ENCODE measurements around the gene PACSIN2. TPM values are rescaled to one million over a fixed set of nuclear protein-coding genes. Genes with fewer than 3 reads are reported as not detected.
"Not testable (repeated sequence)": the region's sequence is repeated elsewhere in the genome, so short reads cannot be mapped to it uniquely, and the experiment has no call there.

Gene PACSIN2
- total RNA-seq, 1 donor from 2014 or later, result 48.6 TPM

- ATAC-seq, result peak; percentile 41
- DNase-seq (ENCODE audit: low spot score), result no peak
- intact Hi-C loops (cut with DNase I), result no loop called here
These were observed 77.6 kb downstream of the PACSIN2 start for GRCh38 chr22:42937164-42937843.

DNA sequence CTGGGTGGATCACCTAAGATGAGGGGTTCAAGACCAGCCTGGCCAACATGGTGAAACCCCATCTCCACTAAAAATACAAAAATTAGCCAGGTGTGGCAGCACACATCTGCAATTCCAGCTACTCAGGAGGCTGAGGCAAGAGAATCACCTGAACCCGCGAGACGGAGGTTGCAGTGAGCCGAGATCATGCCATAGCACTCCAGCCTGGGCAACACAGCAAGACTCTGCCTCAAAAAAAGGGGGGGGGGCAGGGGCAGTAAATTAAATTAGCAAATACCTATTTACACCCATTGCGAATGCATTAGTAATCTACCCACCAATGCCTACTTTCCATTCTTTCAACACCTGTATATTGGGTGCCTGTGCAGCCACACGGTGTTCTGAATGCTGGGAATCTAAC lies 78.3 kb downstream of the PACSIN2 start:
- DNase-seq (ENCODE audit: low spot score); intact Hi-C loops (cut with DNase I); ATAC-seq: not testable (repeated sequence)

- no peak for DNase-seq (ENCODE audit: low spot score)
- intact Hi-C loops (cut with DNase I), result no loop called here
- ATAC-seq, result no peak
These were observed 80.6 kb downstream of the PACSIN2 start for GRCh38 chr22:42934338-42934737.

GRCh38 chr22:42933485-42934091 lies 81.4 kb downstream of the PACSIN2 start:
- intact Hi-C loops (cut with DNase I), result no loop called here
- DNase-seq (ENCODE audit: low spot score), result no peak
- peak; percentile 73 for ATAC-seq

DNA sequence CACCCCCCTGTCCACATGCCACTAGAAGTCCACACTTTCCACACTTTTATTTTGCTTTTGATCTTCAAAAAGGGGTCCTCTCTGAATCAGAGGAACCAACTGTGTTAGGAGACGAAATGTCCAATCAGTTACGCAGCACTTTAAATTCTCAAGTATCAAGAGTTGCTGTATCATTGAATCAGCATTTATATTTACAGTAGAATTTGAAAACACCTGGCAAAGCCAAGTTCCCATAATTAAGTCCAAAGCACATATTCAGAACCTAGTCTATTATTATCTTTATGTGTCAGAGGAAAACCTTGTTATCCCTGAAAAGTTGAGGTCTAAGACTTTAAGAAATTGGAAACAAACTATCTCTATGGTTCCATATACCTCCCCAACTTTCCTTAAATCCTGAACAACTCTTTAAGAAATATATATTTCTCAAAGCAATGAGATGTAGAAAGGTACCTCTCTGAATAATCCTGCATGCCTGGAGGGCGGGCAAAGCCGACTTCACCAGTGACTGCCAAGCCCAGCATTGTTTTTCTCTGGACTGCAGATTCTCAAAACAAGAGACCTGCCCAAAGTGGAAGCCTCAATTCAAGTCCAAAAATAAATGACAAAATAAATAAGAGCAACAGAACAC lies 82.0 kb downstream of the PACSIN2 start:
- ATAC-seq, result no peak
- intact Hi-C loops (cut with DNase I), result no loop called here
- no peak for DNase-seq (ENCODE audit: low spot score)

DNA sequence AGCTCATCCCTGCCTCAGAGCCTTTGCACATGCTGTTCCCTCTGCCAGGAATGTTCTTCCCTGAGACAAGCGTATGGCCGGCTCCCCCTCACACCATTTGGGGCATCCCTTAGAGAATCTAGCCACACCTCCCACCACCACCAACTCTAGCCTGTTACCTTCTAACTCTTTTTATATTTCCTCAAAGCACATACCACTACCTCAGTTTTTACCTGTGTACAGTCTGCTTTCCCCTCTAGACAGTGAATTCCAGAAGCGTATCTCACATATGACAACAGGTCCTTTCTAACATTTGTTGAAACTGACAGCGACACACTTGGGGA lies 82.8 kb downstream of the PACSIN2 start:
- intact Hi-C loops (cut with DNase I), result no loop called here
- ATAC-seq, result no peak
- no peak for DNase-seq (ENCODE audit: low spot score)

- ATAC-seq (peak; percentile 63), DNase-seq (ENCODE audit: low spot score) (no peak)
- intact Hi-C loops (cut with DNase I), result no loop called here
These were observed 83.3 kb downstream of the PACSIN2 start for GRCh38 chr22:42931421-42932196.

DNA sequence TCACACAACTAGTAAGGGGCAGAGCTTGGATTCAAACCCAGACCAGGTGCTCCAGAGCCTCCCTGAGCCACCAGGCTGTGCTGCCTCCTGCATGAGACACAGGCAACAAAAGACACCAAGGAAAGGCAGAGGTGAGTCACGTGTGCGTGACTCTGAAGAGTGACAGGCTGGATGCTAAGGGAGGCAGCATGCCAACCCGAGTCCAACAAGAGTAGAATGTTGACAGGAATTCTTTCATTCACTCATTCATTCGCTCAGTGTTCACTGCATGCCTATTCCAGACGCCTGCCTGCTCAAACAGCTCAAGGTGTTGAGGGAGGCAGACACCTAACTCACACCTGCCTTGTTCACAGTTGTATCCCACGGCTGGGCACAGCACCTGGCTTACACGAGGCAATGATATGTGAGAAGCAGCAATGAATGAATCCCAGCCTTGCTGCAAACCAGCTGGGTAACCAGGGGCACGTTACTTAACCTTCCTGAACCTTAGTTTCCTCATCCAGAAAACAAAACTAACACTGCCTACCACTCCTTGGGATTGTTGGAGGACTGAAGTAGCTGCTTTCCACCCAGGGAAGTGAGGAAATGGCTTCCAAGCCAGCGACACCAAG lies 84.0 kb downstream of the PACSIN2 start:
- intact Hi-C loops (cut with DNase I), result no loop called here
- ATAC-seq, result no peak
- no peak for DNase-seq (ENCODE audit: low spot score)

DNA sequence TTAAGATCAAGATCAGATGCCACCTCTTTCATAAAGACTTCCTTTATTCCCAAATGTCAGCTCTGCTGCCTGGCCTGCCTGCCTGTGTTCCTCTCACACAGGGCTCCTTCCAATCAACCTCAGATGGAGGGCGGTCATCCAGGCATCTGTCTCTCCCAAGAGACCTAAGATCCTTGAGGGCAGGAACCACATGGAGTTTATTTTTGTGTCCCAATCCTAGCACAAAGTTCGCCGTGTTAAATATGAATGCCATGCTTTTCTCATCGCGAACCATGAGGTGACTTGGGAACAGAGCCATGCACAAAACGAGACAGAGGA lies 85.2 kb downstream of the PACSIN2 start:
- no peak for ATAC-seq
- intact Hi-C loops (cut with DNase I), result no loop called here
- DNase-seq (ENCODE audit: low spot score), result no peak

GRCh38 chr22:42928969-42929837 lies 85.7 kb downstream of the PACSIN2 start:
- intact Hi-C loops (cut with DNase I), result no loop called here
- no peak for DNase-seq (ENCODE audit: low spot score)
- peak; percentile 72 for ATAC-seq

DNA sequence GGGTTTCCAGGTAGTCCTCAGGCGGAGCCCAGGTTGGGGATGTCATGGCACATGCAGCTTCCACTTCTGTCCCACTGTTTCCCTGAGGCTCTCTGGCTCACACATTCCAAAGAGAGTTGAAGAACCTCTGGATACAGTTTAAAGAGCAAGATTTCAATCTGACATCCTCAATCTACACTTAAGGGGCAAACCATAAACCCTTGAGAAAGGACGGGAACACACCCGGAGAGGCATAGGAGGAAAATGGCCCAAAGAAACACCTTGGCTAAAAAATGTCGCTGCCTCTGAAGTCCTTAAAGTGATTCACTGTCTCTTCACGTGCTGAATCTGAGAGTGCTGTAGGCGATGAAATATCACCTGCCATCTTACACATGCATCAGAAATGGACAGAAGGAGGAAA lies 87.0 kb downstream of the PACSIN2 start:
- no peak for DNase-seq (ENCODE audit: low spot score)
- intact Hi-C loops (cut with DNase I), result no loop called here

GRCh38 chr22:42926768-42927167 lies 88.2 kb downstream of the PACSIN2 start:
- intact Hi-C loops (cut with DNase I), result no loop called here
- no peak for DNase-seq (ENCODE audit: low spot score)

More for the DNA sequence above, 87.0 kb downstream of the PACSIN2 start:
- no peak for ATAC-seq

DNA sequence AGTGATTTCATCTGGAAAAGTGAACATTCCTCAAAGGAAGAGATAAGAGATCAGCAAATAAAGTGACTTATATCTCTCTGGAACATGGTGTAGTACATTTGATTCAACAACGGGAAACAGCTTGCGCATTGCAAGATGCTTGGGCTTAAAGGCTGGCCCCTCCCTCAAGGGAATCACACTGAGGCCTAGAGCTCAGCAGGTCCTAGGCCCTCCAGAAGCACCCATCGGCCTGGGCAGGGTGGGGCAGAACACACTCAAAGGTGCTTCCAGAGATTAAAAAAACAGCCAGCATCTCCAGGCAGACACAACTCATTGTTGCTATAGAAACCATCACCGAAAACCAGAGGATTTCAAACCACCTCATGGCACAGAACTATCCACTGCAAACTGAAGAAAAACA lies 88.8 kb downstream of the PACSIN2 start:
- DNase-seq (ENCODE audit: low spot score), result no peak
- ATAC-seq, result no peak
- intact Hi-C loops (cut with DNase I), result no loop called here

More at GRCh38 chr22:42926768-42927167, 88.2 kb downstream of the PACSIN2 start:
- no peak for ATAC-seq

- no peak for ATAC-seq
- DNase-seq (ENCODE audit: low spot score), result no peak
- intact Hi-C loops (cut with DNase I), result no loop called here
These were observed 89.4 kb downstream of the PACSIN2 start for GRCh38 chr22:42925598-42925997.

GRCh38 chr22:42925031-42925430 lies 89.9 kb downstream of the PACSIN2 start:
- DNase-seq (ENCODE audit: low spot score); ATAC-seq; intact Hi-C loops (cut with DNase I): not testable (repeated sequence)

DNA sequence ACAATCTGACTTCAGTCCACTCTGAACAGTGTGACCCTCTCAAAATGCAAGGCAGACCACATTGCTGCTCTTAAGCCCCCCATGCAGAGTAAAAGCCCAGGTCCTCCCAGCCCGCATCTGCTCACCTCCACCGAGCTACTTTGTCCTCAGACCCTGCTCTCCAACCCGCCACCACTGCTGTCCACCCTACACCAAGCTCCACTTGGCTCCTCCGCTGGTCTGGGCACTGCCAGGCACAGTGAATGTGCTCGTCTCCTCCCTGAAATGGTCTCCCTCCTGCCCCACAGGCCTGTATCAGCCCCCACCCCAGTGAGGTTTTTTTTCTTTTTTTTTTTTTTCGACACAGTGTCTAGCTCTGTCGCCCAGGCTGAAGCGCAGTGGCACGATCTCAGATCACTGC lies 90.5 kb downstream of the PACSIN2 start:
- intact Hi-C loops (cut with DNase I), result no loop called here
- ATAC-seq (no peak), DNase-seq (ENCODE audit: low spot score) (no peak)

DNA sequence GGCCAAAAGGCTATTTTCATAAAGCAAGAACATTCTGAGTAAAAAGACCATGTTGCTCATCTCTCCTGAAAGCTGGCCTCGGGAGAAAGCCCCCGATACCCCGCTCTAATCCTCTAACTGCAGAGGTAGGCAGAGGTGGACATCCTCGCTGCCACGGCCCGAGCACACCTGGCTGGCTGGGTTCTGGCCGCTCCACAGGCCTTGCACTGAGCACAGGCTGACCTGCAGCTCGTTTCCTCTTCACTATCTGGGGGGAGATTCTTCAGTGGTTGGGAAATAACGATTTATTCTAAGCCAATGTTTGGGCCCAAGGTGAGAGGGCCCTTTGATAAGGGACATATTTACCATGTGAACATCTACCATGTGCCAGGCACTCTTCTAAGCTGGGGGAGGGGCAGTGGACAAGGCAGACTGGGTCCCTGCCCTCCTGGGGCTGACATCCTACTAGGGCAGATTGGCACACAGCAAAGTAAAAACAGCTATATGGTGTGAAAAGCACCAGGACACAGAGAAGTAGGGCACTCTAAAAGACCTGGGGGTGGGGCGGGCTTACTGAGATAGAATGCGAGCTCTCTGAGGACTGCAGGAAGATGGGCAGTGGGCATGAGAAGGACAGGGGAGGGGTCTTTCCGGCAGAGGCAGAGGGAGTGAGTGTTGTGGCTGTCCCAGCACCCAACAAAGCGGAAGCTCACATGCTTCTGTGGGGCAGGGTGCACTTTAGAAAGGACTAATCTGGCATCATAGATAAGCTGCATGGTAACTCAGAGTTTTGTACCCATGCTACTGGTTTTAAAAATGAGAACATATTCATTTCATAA lies 92.4 kb downstream of the PACSIN2 start:
- DNase-seq (ENCODE audit: low spot score), result no peak
- ATAC-seq, result no peak
- intact Hi-C loops (cut with DNase I), result no loop called here

Data from sciatic nerve (tissue), 2 donors.